Bronchial epithelial cell (primary cell): ENCODE measurements around the gene MYO1D. TPM values are rescaled to one million over a fixed set of nuclear protein-coding genes. Genes with fewer than 3 reads are reported as not detected.

ENCODE experiments used
- DNase-seq: peaks from one replicate; pipeline ENCODE4 v3.0.0-alpha.2; 2010; ENCODE audit warnings: low read depth
- FAIRE-seq: peaks from 2 replicates; lab custom pipeline; 2011; peaks lifted over from hg19 to GRCh38; lab: Jason Lieb, UNC
- H3K27me3 ChIP-seq: 2 replicates; pipeline ENCODE4 v1.5.1; 2011; ENCODE audit warnings: low read length; ENCODE audit not compliant: control insufficient read depth, insufficient read depth
- H3K36me3 ChIP-seq: 2 replicates; pipeline ENCODE4 v1.5.1; 2011; ENCODE audit warnings: low read length; ENCODE audit not compliant: control insufficient read depth, insufficient read depth
- H3K4me3 ChIP-seq: 2 replicates; pipeline ENCODE4 v1.5.1; 2011; ENCODE audit warnings: mild to moderate bottlenecking, low read depth, low read length, control low read depth
- total RNA-seq: library from RNA; depleted of rRNA; stranded (reverse); fragments of >200 nt; gene quantifications from 2 replicates; pipeline ENCODE4 v1.2.1, GENCODE V29; 2014
- TF ChIP-seq, protein P1 (sequence below): IDR thresholded peaks from 2 replicates; pipeline ENCODE4 v1.5.1; 2011; ENCODE audit warnings: mild to moderate bottlenecking, moderate library complexity, low read length, control low read depth, inconsistent platforms; ENCODE audit not compliant: insufficient read depth, severe bottlenecking

The MYO1D gene
- total RNA-seq, 1 donor from 2014 or later: 35.8 TPM

DNA sequence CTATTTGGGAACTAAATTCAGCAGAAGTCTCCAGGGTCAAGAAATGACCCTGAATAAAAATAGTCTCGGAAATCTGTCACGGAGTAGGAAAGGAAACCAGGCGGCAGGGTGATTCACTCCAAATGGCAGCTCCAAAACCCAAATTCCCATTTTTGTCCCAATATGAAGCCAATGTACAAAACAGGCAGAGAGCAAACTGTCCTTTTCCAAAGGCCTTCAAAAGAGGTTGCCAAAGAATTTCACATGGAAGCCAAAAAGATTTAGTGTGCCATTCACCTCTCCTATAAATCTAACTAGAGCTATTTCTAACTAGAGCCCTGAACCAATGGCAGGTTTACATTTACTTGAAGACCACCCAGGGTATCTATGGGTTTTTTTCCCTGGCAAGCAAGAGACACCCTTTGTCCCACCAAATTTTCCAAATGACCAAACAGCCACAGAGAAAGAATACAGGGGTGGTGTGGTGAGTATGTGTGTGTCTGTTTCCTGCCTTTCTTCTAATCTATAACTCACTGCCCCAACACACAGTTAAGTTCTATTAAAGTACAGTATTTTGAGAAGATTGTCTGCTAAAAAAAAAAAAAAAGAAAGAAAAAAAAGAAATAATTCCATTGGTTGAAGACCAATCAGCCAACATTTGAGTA is 6.8 kb downstream of the MYO1D start:
- Histone ChIP-seq H3K4me3 (no peak overlapping the region), H3K36me3 (no peaks in the 10 kb centered on the region), H3K27me3 (no peaks in the 10 kb centered on the region)
- TF ChIP-seq, protein P1, sequence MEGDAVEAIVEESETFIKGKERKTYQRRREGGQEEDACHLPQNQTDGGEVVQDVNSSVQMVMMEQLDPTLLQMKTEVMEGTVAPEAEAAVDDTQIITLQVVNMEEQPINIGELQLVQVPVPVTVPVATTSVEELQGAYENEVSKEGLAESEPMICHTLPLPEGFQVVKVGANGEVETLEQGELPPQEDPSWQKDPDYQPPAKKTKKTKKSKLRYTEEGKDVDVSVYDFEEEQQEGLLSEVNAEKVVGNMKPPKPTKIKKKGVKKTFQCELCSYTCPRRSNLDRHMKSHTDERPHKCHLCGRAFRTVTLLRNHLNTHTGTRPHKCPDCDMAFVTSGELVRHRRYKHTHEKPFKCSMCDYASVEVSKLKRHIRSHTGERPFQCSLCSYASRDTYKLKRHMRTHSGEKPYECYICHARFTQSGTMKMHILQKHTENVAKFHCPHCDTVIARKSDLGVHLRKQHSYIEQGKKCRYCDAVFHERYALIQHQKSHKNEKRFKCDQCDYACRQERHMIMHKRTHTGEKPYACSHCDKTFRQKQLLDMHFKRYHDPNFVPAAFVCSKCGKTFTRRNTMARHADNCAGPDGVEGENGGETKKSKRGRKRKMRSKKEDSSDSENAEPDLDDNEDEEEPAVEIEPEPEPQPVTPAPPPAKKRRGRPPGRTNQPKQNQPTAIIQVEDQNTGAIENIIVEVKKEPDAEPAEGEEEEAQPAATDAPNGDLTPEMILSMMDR: no peak
- FAIRE-seq: no peak
- no peak for DNase-seq

DNA sequence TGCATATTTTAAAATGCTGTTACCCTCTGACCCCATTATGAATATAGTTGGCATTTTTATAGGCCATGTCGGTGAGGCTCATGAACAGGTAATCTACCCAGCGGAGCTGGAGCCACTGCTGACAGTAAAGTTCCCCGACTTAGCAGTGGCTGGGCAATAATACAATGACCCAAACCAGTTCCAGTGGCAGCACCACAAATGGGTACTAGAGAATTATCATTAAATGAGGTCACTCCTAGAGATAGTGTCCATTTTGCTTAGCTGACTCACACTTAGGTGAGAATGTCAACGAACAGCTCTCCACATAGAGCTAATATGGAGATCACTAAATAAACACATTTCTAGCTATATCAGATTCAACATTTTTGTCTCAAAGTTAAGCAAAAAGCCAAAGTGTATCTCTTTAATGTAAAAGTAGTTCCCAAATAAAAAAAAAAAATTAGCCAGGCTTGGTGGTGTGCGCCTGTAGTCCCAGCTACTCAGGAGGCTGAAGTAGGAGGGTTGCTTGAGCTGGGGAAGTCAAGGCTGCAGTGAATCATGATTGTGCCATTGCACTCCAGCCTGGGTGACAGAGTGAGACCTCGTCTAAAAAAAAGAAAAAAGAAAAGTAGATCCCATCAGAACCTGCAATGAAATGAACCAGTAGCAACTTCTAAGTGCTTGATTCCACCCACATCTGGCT is 7.4 kb downstream of the MYO1D start:
- FAIRE-seq (no peak), DNase-seq (no peak)
- Histone ChIP-seq H3K4me3 (no peak overlapping the region), H3K36me3 (no peaks in the 10 kb centered on the region), H3K27me3 (no peaks in the 10 kb centered on the region)
- TF ChIP-seq, protein P1: no peak

- H3K4me3 ChIP-seq: no peak overlapping the region
- no peak for DNase-seq
- TF ChIP-seq, protein P1: no peak
- no peak for FAIRE-seq
- H3K27me3 ChIP-seq: no peaks in the 10 kb centered on the region
- H3K36me3 ChIP-seq: no peaks in the 10 kb centered on the region
These were observed 11.8 kb downstream of the MYO1D start for GRCh38 chr17:32865141-32865540.

DNA sequence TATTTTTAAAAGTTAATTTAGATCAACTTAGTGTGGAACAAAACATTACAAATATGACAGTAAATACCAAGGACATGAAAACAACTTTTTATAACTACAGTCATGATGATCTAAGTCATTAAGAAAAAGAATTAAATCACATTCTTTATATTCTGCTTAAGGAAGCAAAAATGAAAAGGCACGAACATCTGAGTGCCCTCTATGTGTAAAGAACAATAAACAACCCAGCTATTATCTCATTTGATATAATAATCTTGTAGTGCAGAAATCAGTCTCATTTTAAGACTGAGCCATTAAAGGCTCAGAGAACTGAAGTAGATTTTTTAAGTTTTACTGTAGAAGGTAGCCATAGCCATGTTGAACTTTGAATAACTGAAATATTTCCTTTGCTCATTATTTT is 13.4 kb downstream of the MYO1D start:
- Histone ChIP-seq H3K27me3 (no peaks in the 10 kb centered on the region), H3K4me3 (no peak overlapping the region), H3K36me3 (no peaks in the 10 kb centered on the region)
- no peak for FAIRE-seq
- TF ChIP-seq, protein P1: no peak
- no peak for DNase-seq

DNA sequence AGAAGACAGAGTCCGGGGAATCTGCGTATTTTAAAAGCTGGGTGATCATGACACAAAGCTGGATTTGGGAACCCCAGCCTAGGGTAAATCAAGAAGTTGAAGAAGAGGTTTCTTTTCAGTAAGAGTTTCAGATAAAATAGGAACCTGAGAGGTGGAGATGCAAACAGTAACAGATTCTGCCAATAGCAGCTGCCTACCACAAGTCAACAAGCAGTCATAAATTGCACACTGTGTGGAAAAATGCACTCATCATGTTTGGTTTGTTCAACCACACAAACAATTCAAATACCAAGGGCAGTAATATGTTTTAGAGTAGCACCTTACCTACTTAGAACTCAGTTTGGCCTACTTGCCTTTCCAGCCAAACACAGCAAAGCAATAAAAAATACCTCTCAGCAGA is 14.0 kb downstream of the MYO1D start:
- Histone ChIP-seq H3K27me3 (no peaks in the 10 kb centered on the region), H3K36me3 (no peaks in the 10 kb centered on the region), H3K4me3 (no peak overlapping the region)
- no peak for FAIRE-seq
- DNase-seq: no peak
- TF ChIP-seq, protein P1: no peak
